ENCODE results near the gene USP9Y. TPM values are rescaled to one million over a fixed set of nuclear protein-coding genes. Genes with fewer than 3 reads are reported as not detected.

USP9Y gene
- total RNA-seq, 4 donors from 2014 or later = 0.04 to 17.2 (median 5.4) TPM

DNA sequence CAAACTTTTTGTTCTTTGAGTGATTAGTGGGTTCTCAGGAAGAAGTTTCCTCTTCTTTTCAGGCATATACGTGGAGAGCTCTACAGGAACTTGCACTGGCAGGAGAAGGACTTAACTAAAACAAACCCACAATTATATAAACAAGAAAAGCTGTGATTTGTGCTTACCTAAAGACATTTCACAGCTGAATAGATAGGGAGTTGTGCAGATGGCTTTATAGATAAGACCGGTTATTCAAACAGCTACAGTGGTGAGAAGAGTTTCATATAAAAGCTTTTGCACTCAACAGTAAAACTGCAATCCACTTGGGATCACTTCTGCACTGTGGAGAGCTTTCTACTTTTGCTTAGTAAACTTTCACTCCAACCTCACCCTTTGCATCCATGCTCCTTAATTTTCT lies 197.6 kb downstream of the USP9Y start:
- intact Hi-C loops (cut with DNase I; ENCODE audit: low total_unique reads) = no loop called here
- 38% methylated on average over 2 of the region's 2 CpGs; no CpG with 5 or more reads in 1 of the 2 donors for WGBS, 2 donors
- no peak for DNase-seq (ENCODE audit: low spot score in 2 of 2)
- H3K4me3 ChIP-seq (ENCODE audit: low read depth, poor library complexity, severe bottlenecking) = no peak overlapping the region
- no peak for TF ChIP-seq POLR2A (IDR thresholded peaks at IDR 0.05)
- TF ChIP-seq, protein P1, sequence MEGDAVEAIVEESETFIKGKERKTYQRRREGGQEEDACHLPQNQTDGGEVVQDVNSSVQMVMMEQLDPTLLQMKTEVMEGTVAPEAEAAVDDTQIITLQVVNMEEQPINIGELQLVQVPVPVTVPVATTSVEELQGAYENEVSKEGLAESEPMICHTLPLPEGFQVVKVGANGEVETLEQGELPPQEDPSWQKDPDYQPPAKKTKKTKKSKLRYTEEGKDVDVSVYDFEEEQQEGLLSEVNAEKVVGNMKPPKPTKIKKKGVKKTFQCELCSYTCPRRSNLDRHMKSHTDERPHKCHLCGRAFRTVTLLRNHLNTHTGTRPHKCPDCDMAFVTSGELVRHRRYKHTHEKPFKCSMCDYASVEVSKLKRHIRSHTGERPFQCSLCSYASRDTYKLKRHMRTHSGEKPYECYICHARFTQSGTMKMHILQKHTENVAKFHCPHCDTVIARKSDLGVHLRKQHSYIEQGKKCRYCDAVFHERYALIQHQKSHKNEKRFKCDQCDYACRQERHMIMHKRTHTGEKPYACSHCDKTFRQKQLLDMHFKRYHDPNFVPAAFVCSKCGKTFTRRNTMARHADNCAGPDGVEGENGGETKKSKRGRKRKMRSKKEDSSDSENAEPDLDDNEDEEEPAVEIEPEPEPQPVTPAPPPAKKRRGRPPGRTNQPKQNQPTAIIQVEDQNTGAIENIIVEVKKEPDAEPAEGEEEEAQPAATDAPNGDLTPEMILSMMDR (IDR thresholded peaks at IDR 0.05) = no peak

DNA sequence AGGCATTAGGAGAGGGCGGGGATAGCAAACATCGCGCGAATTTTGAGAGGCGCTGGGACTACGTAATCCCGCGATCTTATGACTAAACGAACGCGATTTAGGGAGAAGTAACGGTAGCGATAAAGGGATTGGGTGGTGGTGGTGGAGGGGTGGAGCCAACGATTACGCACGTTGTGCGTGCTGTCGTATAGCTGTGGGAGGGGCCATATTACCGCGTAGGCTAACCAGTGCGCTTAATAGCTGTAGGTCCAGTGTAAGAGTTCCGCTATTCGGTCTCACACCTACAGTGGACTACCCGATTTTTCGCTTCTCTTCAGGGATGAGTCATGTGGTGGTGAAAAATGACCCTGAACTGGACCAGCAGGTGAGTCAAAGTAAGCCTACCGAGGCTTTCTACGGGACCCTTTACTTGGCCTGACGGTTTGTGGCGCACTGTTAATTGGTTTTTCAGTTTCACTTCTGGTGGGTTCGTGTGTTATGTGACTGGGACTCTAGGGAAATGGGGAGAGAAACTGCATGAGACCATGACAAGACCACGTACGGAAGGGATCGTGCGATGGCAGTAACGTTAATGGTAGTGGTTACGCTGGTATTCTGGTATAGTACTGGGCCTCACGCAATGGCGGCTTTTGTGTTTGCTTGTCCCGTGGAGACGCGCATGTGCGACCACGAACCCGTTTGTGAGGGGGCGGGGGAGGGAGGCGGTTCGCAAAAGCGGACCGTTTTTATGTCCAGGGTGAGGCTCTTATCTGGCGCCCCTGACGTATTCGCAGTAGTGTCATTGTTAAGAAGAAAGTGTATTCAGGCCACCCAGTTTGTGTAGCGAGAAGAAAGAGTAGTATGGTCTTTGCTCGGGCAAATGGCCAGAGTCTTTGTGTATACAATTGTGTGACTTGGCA lies 203.8 kb downstream of the USP9Y start, which contains the start of gene DDX3Y:
TSS of gene DDX3Y (plus strand) at position 251 of the 899 bp plus-strand sequence. CDS start at position 320, 69 bp downstream.
- intact Hi-C loops (cut with DNase I; ENCODE audit: low total_unique reads) = no loop called here
- WGBS, 2 donors = 0% methylated on average over 51 of the region's 54 CpGs; no CpG with 5 or more reads in 1 of the 2 donors
- H3K4me3 ChIP-seq (ENCODE audit: low read depth, poor library complexity, severe bottlenecking) = peak within 1 kb of the TSS; percentile 45
- peak in 1 of 2 donors; percentile 87 for DNase-seq (ENCODE audit: low spot score in 2 of 2)
- no peak for TF ChIP-seq POLR2A (IDR thresholded peaks at IDR 0.05)
- TF ChIP-seq, protein P1 (IDR thresholded peaks at IDR 0.05) = no peak

DNA sequence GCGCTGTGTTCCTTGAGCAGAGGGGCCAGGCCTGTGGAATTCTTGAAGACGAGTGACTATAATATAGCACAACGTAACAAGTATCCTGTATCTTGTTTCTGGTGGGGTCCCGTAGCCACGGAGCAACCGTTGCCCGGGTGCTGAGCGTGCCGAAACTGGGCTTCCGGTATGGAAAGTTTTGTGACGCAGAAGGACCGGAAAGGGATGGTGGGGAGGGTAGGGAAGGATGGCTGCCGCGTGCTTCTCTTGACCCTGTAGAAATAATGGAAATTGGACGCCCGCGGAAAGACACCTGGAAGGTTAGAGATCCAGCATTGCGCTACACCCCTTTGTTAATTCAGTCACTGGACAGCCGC lies 204.5 kb downstream of the USP9Y start:
- 2% methylated on average over 8 of the region's 19 CpGs; no CpG with 5 or more reads in 1 of the 2 donors for WGBS, 2 donors
- intact Hi-C loops (cut with DNase I; ENCODE audit: low total_unique reads) = no loop called here
- H3K4me3 ChIP-seq (ENCODE audit: low read depth, poor library complexity, severe bottlenecking) = peak overlapping the region; percentile 45
- DNase-seq (ENCODE audit: low spot score in 2 of 2) = peak in 1 of 2 donors; percentile 64
- no peak for TF ChIP-seq POLR2A (IDR thresholded peaks at IDR 0.05)
- TF ChIP-seq, protein P1 (IDR thresholded peaks at IDR 0.05) = no peak

DNA sequence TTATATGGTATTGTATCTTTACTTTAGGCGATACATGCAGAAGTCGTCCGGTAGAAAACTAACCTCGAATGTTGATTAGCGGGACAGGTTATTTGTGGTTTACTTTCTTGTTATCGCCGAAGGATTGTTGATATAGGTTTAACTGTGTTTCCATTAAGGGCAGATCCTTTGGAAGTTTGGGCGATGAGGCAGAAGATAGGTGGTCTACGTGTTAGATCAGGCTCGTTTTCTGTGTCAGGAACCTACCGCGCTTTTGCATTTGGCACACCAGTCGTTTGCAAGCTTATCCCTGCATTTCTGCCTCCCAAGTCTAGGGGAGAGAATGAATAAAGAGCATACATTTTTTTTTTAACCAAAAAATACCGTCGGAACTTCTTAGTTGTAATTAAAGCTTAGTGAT lies 204.9 kb downstream of the USP9Y start:
- peak overlapping the region; percentile 45 for H3K4me3 ChIP-seq (ENCODE audit: low read depth, poor library complexity, severe bottlenecking)
- TF ChIP-seq, protein P1 (IDR thresholded peaks at IDR 0.05) = no peak
- no peak for TF ChIP-seq POLR2A (IDR thresholded peaks at IDR 0.05)
- no peak for DNase-seq (ENCODE audit: low spot score in 2 of 2)
- intact Hi-C loops (cut with DNase I; ENCODE audit: low total_unique reads) = no loop called here
- 0% methylated on average over 15 of the region's 15 CpGs; no CpG with 5 or more reads in 1 of the 2 donors for WGBS, 2 donors

Other genes starting within 250 kb of the USP9Y start
- gene DDX3Y, start 203.6 kb downstream of the USP9Y start, total RNA-seq = 10 to 100 TPM in 2 of 4 donors, under 1 TPM in 2; 0.08 to 46.3 (median 16.3) TPM

Measured in lower leg skin (tissue), 4 donors.